Head of caudate nucleus (tissue), 42 donors: Measurements from ENCODE around the gene SETD6.

Experiments used
- DNase-seq, 42 donors: peaks; one replicate each; pipeline versions ENCODE4 v3.0.0 to v3.0.0-alpha.2; 2020 to 2021; ENCODE audit warnings: mixed read lengths in 7 of 42
- intact Hi-C: fragments of 100-400 bp; cut with DNase I; formaldehyde crosslinking; loops from one replicate; pipeline ENCODE4 v1.15.0; 2022

The SETD6 gene

DNA sequence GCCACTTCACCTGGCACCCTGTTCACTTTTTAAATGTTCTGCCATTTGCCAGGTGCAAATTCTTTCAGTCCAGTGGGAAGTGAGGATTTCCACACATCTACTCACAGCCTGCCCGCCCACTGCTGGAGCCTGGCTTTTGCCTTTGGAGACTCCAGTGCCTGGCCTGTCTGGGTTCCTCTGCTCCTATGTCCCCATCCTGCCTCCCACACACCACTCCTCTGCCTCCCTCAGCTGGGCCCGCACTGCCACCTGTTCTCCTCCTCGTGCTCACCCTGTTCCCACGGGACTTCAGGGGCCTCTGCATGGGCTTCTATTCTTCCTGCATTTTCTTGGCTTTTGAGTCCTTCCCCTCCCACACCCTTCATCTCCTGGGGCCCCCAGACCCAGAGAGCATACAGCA, 23.3 kb upstream of the SETD6 start:
- no peak for DNase-seq
- intact Hi-C loops: no loop called here

DNA sequence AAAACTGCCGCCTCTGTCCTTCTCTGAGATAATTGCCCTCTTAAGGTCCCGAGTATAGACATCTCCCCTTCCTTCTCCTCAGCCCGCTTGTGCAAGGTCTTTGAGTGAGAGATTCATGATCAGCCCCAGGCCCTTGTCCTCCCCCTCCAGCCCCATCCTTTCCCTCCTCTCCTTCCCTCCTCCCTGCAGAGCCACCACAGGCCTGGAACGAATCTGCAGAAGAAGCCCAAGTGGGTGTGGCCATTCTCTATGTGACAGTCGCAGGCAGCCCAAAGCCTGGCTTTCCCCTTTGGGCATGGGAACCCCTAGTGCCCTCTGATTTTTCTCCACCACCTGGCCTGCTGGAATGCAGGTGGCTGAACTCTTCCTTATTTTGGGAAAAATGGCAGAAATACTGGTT, 22.6 kb upstream of the SETD6 start:
- peak in 5 of 42 donors; percentile 33 to 59 (median 41) for DNase-seq
- intact Hi-C loops: no loop called here

DNA sequence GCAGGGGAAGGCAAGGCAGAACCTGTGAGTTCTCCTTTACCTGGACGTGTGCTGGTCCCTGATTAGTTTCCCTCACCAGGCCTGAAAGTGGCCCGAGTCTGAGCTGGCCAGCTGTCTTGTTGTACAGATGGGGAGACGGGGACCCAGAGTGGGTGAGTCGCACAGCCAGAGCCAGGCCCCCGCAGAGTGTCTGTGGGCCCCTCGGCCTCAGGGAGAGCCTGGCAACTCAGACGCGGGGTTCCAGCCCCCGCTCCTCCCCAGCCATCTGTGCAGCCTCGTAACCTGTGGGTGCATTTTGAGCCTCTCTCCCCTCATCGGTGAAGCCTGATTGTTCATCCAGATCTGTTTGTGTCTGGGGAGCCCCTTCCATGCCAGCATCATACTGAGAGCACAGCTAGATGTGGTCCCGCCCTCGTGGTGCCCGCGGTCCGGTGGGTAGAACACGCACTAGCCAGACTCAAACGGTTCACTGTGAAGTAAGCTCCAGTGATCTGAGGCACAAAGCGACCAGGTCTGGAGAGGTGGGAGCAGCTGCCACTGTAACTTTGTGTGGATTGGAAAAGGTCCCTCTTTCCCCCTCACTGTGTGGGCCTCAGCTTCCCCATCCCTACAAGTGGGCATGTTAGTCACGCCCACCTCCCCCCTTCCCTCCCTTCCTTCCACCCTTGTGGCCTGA, 21.4 kb upstream of the SETD6 start:
- DNase-seq: no peak
- intact Hi-C loops: no loop called here

DNA sequence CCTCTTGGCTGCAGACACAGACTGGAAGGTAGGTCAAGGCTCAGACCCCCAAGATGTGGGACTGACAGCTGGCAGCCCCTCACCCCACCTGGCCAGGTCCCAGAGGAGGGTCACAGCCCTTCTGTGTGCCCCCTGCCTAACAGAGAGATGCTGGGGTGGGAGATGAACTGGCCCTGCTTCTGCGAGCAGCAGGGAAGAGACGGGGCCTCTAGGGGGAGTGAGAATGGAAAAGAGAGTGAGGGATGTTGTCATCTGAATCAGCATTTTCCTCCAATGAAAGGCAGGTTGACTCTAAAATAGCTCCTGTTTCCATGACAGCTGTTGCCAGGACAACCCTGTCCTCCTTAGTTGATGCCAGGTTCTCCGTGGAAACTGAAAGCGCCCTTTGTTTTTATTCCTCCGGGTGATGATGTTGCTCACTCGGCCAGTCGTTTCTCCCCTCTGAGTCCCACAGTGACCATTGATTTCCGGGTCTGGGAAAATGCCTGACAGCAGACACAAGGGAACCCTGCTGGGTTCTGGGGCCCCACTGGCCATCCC, 20.3 kb upstream of the SETD6 start:
- intact Hi-C loops: loop anchor here (5.0 kb wide), 1 partner anchor 103 kb away; the partner anchor contains the start of gene GINS3

DNA sequence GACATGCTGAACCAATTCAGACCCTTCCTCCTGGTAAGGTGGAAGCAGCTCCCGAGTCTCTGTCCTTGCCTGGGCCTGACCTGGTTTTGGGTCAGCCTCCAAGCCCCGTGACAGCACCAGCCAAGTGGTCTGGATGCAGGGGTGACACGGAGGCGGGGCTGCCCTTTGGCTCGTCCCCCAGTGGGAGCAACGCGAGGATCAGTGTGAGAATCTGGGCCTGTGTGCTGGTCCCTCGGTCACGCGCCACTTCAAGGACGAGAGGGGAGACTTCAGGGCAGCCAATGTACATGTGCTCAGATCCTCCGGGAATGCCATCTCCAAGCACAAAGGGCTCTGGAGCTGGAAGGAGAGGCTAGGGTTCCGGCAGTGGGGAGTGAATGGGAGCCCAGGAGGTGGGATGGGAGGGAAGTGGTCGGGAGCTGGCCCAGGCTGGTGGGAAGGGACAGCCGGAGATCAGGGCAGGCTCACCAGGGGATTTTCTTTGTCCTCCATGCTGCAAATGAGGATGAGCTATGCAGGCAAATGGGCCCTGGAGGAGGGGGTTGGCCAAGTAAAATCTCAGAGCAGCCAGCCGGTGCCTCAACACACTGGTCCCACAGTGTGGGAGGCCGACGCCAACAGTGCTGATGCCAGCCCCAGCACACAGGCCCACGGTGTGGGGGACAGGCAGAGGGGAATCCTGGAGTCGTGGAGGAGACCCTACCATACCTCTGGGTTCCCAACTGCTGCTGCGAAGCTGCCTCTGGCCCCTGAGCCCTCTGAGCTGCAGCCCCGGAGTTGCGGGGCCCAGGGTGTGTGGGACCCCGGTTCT, 19.6 kb upstream of the SETD6 start:
- DNase-seq: peak in 40 of 42 donors; percentile 31 to 86 (median 66)

More for the DNA sequence above, 20.3 kb upstream of the SETD6 start:
- peak; percentile 69 to 98 (median 91) for DNase-seq

DNA sequence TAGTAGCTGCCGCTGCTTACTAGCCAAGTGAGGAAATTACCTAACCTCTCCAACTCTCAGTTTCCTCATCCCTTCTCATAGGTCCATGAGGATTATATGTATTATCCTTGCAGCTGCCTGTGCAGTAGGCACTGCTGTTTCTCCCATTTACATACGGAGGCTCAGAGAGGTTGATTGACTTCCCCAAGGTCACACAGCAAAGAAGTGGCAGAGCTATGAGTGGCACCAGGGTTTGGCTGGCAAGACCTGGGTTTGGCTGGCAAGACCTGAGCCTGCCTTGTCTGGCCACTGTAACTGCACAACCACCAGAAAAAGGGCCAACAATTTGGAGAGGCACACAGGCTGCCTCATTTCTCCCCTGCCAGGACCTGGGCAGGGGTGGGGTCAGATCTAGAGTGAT, 17.8 kb upstream of the SETD6 start:
- peak in 2 of 42 donors; percentile 2 to 29 for DNase-seq
- intact Hi-C loops: loop anchor here (5.0 kb wide), 1 partner anchor 105 kb away; the partner anchor contains the start of gene GINS3

More for the DNA sequence above, 19.6 kb upstream of the SETD6 start:
- intact Hi-C loops: loop anchor here (5.0 kb wide), 1 partner anchor 103 kb away; the partner anchor contains the start of gene GINS3

DNA sequence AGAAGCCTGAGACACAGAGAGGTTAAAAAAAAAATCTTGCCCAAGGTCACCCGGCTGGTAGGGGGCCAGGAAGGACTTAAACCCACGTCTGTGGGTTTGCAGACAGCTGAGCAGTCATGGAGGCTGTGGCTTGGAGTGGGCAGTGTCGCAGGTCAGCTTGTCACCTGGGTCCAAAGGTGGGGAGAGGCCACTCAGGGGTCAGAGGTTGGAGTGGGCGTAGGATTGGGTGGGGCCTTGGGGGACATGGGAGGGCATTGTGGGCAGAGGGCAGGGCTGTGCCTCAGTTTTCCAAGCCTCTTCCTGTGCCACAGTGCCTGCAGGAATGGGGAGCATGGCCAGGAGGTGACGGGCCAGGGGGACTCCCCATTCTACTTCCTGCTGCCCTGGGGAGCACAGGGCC, 17.4 kb upstream of the SETD6 start:
- intact Hi-C loops: loop anchor here (5.0 kb wide), 1 partner anchor 106 kb away; the partner anchor contains the start of gene GINS3

DNA sequence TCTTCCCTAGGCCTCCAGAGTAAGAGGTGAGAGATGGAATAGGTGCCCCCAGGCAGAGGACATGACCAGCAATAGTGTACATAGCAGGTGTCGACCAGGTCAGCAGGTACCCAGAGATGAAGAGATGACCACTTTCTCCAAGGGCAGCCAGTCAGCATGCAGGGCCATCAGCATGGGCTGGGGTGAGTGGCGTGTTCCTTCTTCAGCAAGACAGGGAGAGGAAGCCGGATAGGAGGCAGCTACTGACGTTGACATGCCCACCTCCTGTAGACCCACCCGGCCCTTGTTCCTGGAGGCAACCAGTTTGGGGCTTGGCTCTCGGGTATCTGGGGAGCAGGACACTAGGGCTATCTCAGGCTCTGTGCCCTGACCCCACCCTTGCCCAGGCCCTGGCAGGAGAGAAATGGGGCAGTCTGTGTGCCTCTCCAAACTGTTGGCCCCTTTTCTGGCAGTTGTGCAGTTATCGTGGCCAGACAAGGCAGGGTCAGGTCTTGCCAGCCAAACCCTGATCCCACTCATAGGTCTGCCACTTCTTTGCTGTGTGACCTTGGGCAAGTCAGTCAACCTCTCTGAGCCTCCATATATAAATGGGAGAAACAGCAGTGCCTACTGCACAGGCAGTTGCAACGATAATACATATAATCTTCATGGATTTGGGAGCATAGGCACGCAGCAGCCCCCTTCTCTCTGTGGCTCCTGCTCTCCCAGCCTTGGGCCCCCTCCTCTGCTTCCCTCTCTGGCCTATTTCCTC, 16.8 kb upstream of the SETD6 start:
- DNase-seq: peak in 3 of 42 donors; percentile 3 to 30 (median 23)
- intact Hi-C loops: loop anchor here (5.0 kb wide), 1 partner anchor 106 kb away; the partner anchor contains the start of gene GINS3

More for the DNA sequence above, 17.4 kb upstream of the SETD6 start:
- DNase-seq: peak in 3 of 42 donors; percentile 1 to 21 (median 18)

DNA sequence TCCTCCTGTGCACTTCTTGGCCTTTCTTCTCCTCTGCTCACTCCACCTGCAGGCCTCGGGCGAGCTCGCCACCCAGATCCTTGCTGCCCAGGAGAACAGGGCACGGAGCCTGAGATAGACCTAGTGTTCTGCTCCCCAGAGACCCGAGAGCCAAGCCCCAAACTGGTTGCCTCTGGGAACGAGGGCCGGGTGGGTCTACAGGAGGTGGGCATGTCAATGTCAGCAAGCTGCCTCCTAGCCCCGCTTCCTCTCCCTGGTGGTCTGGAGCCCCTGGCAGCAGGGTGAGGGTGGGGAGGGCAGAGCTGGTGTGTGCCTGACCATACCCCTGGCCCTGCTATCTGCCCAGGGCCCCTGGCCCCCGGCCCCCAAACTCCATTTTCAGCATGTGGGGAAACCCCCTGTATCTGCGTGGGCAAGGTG, 16.2 kb upstream of the SETD6 start:
- intact Hi-C loops: loop anchor here (5.0 kb wide), 1 partner anchor 107 kb away; the partner anchor contains the start of gene GINS3
- DNase-seq: peak in 3 of 42 donors; percentile 13 to 36 (median 35)

DNA sequence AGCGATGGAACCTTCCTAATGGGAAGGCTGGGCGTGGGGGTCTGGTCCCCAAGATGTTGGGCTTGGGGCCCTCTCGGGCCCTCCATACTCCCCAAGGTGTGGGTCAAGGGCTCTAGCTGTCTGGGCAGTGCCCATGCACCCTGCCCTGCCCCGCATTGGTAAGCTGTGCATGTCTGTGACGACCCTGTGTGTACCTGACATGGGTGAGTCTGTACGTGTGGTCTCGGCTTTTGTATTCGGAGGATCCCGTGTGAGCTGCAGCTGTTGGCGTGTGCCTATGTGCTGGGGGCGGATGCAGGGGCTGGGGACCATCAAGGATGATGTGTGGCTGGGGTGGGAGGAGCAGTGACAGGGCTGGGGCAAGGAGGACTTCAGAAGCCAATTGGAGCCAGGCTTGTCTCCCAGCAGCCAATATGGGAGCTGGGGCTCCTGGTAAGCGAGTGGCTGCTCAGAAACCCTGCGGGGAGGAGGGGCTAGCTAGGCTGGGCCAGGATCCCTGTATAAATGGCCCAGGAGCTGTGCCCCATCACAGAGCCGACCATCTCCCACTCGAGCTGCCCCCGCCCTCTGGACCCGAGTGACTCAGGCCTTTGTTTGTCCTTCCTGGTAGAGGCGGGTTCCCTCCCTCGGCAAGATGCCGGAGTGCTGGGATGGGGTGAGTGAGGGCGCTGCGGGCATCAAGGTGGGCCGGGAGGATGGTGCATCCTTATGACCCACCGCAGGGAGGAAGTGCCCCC, 15.5 kb upstream of the SETD6 start, which contains the start of gene NDRG4:
Gene NDRG4 (plus strand): TSS at position 529 of the 737 bp plus-strand sequence. CDS start 106 bp downstream, at position 635.
- DNase-seq: peak; percentile 82 to 99 (median 94)

DNA sequence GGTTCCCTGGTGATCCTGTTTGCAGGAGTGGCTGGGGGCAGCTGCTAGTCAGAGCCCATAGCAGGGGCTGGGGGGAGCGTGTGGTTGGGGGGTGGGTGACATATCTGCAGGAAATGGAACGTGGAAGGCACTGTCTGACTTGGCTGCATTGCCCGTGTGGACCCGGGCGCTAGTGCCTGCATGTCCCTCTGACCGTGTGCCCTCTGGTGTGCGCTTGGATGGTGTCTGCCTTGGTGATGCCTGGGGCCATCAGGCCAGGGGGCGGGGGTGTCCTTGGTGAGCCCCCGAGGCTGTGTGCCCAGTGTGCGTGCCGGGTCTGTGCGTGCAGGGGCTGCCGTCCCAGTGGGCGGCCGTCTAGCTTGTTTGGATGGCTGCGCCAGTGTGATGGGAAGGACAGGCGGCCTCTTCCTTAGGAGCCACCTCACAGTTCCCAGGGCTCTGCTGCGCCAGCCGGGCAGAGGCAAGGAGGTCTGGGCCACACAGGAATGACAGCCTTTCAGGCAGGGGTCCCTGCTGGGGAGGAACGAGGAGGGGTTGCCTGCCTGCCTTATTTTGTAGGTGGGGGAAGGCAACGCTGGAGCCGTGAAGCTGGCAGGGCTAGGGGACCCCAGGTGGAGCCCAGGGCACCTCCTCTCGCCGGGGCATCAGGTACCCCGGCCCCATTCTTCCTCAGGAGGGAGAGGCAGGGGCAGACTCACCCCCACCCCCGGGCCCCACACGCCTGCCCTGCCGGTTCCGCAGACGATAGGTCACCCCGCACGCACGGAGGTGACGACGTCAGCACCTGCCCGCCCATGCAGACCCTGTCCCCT, 14.7 kb upstream of the SETD6 start:
- intact Hi-C loops: no loop called here
- peak in 16 of 42 donors; percentile 21 to 63 (median 46) for DNase-seq

More for the DNA sequence above, 15.5 kb upstream of the SETD6 start, which contains the start of gene NDRG4:
- intact Hi-C loops: loop anchor here (5.0 kb wide), 1 partner anchor 107 kb away; the partner anchor contains the start of gene GINS3

DNA sequence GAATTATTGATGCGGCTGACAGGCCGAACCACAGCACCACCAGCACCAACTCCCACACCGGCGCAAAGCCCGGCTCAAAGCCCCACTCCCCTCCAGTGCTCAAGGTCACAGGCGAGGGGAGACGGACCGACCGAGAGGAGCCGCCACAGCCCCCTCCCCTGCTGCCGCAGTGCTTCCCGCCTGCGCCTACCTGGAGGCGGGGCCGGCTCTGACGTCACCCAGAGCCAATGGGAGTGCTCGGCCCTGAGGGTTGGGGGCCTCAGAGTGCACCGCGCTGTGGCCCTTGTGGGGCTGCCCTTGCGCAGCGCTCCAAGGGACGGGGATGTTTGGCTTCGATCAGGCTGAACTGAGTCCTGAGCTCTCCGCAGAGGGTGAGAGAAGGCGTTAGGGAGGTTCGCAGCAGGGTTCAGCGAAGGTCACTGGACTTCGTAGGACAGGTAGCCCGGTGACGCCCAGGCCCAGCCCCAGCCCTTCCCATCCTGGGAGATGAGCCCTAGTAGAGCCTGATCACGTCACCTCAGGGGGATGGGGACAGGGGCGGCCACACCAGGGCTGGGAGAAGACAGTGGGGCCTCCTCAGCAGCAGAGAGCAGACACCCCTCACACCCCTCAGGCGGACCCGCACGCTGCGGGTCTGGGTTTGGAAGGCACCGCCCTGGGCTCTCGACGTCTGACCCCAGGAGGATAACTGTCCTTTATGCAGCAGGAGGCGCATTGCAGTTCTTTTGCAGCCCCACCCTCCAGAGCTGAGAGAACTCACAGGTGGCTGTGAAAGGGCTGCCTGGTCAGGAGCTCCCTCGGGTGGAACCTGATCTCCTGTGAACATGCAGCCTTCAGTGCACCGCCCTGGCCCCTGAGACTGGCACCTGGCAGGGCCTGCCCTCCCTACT, 13.8 kb upstream of the SETD6 start:
- peak; percentile 26 to 90 (median 76) for DNase-seq
- intact Hi-C loops: no loop called here

DNA sequence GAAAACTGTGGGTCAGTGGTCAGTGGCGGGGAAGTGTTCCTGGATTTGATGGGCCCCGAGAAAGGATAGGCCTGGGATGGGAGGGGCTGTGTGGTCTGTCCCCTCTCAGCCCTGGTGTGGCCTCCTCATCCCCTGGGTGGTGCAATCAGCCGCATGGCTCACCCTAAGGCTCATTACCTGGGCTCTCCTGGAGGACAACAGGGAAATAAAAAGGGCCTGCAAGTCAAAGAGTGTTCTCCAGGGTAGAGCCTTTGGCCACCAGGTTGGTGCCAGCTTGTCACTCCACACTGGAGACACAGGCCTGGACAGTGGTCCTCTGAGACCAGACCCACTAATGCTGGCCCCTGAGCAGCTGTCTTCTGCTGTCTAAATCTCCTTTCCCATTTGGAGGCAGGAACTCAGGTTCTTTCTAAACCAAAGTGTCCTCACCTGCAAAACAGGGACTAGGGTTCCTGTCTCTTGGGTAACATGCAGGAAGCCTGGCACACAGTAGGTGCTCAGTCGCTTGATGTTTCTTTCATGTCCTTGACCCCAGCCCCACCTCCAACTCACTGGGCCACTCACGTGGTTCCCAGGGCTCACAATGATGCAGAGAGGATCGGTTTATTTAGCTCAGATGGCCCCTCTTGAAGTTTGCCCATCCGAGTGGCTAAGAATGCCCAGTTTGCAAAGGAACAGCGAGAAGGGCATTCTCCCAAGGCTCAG, 12.9 kb upstream of the SETD6 start:
- peak in 8 of 42 donors; percentile 2 to 32 (median 14) for DNase-seq
- intact Hi-C loops: no loop called here

DNA sequence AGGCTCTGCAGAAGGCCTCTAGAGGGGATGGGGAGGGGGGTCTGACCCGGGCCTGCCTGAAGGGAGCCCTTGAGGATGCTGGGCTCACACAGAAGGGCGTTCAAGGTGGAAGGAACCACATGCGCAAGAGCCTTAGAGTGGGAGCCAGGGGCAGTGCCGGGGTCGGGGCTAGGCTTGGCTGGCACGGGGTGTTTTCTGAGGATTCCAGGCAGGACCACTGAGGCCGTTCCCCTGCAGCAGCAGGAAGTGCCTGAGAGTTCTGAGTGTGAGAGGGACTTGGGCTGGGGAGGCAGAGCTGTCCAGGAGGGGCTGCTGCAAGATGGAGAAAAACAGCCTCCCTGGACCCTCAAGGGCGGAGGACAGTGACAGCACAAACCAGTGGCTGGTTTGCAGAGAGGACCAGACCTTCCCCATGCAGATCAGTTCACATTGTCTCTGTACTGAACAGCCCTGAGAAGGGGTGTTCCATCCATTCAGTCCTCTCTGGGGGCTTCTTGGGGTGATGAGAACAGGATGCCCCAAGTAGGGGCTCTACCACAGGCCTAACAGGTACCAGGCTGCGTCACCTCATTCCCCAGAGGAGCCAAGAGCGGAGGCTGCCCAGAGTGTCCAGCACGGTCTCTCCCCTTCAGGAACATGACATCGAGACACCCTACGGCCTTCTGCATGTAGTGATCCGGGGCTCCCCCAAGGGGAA, 12.0 kb upstream of the SETD6 start:
- intact Hi-C loops: no loop called here
- peak in 7 of 42 donors; percentile 6 to 31 (median 20) for DNase-seq
